H1 (cell line): ENCODE measurements around the gene PLXND1. TPM values are rescaled to one million over a fixed set of nuclear protein-coding genes. Genes with fewer than 3 reads are reported as not detected.

Experiments used
- CEBPB ChIP-seq: IDR thresholded peaks from 2 replicates; pipeline ENCODE4 v1.6.1; 2012; ENCODE audit warnings: low read depth, low read length
- POLR2A ChIP-seq, 2 experiments: IDR thresholded peaks; 1 replicate in 1 of 2; 2 replicates in 1 of 2; pipeline ENCODE4 v1.6.1; 2011; ENCODE audit warnings: low read depth in 2 of 2, low read length in 2 of 2, mild to moderate bottlenecking in 2 of 2; ENCODE audit errors: control extremely low read depth in 1 of 2
- USF2 ChIP-seq: IDR thresholded peaks from 2 replicates; pipeline ENCODE4 v1.6.1; 2011; ENCODE audit warnings: low read length, improper control_type of control experiment
- polyA plus RNA-seq, 7 experiments: library from polyadenylated mRNA; depleted of rRNA in 3 of 7; stranded (reverse) in 5 of 7; unstranded in 2 of 7; fragments of >200 nt in 5 of 7; fragments of 200-250 nt in 2 of 7; gene quantifications; 1 replicate in 5 of 7; 2 replicates in 1 of 7; 4 replicates in 1 of 7; pipeline versions ENCODE4 v1.2.1 to v1.2.3, GENCODE V29; 2011 to 2013; ENCODE audit warnings: missing spikeins in 2 of 7, mixed read lengths in 2 of 7
- total RNA-seq: library from RNA; stranded (reverse); fragmentation: NEBNext Ultra II Directional; extraction: Animal tissue kit (Norgen Biotek cat#: 25700); gene quantifications from 2 replicates; pipeline ENCODE4 v1.2.1, GENCODE V29; 2021

The PLXND1 gene
- total and polyA plus RNA-seq, 2 of the 8 experiments (the other 6 are each of a cell fraction or from before 2014, with no cell fraction given): 17.7 to 66.4 TPM

DNA sequence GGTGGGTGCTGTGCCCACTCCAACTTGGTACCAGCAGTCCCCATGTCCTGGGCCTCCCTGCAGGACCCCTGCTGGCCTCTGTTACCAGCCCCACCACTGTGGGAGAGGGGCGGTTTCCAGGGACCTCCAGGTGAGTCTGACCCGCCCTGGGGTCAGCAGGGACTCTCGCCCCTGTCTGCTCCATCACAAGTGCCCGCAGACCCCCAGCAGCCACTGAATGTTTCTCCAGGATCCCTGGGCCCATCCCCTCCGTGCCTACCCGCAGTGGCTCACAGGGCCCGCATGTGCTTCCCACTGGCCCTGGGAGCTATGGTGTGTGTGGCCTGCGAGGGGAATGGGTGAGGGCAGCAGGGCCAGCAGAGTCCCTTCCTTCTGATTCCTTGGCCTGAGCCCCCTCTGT is 87.9 kb downstream of the PLXND1 start (continued):
- TF ChIP-seq POLR2A (IDR thresholded peaks at IDR 0.05; ENCODE audit: control extremely low read depth in 1 of 2, low read depth in 2 of 2, low read length in 2 of 2) (no peak), USF2 (no peak), CEBPB (no peak)
- TF ChIP-seq, all 59 proteins: peak for 0
